HEK293T (cell line): ENCODE measurements around the gene NR5A1.

ENCODE experiments used
- CTCF ChIA-PET: fragments of 350-600 bp; formaldehyde crosslinking; extraction: SDS; loops from one replicate; lab custom pipeline; 2021; ENCODE audit warnings: antibody characterized with exemption, inconsistent platforms; lab: Yijun Ruan, JAX
- POLR2A ChIA-PET: fragments of 350-600 bp; formaldehyde crosslinking; extraction: SDS; loops from one replicate; lab custom pipeline; 2020; ENCODE audit warnings: antibody characterized with exemption, inconsistent platforms; lab: Yijun Ruan, JAX
- DNase-seq: peaks from one replicate; pipeline ENCODE4 v3.0.0; 2012; ENCODE audit warnings: mixed read lengths; ENCODE audit errors: extremely low spot score
- ARNT ChIP-seq: fragments of 450-650 bp; IDR thresholded peaks from 2 replicates; pipeline ENCODE4 v1.6.1; 2017; ENCODE audit warnings: mild to moderate bottlenecking
- BHLHE40 ChIP-seq: fragments of 450-650 bp; IDR thresholded peaks from 2 replicates; pipeline ENCODE4 v1.6.1; 2016; ENCODE audit warnings: mild to moderate bottlenecking, moderate library complexity, borderline replicate concordance
- CTBP1 ChIP-seq: fragments of 450-650 bp; IDR thresholded peaks from 2 replicates; pipeline ENCODE4 v1.6.1; 2016; ENCODE audit warnings: borderline replicate concordance
- ELF4 ChIP-seq: fragments of 450-650 bp; IDR thresholded peaks from 2 replicates; pipeline ENCODE4 v1.6.1; 2017; ENCODE audit warnings: antibody characterized with exemption
- FOXA1 ChIP-seq: fragments of 450-650 bp; IDR thresholded peaks from 2 replicates; pipeline ENCODE4 v1.6.1; 2016; ENCODE audit warnings: mild to moderate bottlenecking
- FOXK2 ChIP-seq: fragments of 450-650 bp; IDR thresholded peaks from 2 replicates; pipeline ENCODE4 v1.6.1; 2016; ENCODE audit warnings: mild to moderate bottlenecking
- FOXM1 ChIP-seq: fragments of 450-650 bp; IDR thresholded peaks from 2 replicates; pipeline ENCODE4 v1.6.1; 2017; ENCODE audit warnings: mild to moderate bottlenecking, borderline replicate concordance
- HDGF ChIP-seq: fragments of 450-650 bp; IDR thresholded peaks from 2 replicates; pipeline ENCODE4 v1.6.1; 2017; ENCODE audit warnings: antibody characterized with exemption, borderline replicate concordance
- L3MBTL2 ChIP-seq: fragments of 450-650 bp; conservative IDR thresholded peaks from 2 replicates; pipeline ENCODE4 v1.6.1; 2016; ENCODE audit warnings: mild to moderate bottlenecking
- LEF1 ChIP-seq: fragments of 450-650 bp; IDR thresholded peaks from 2 replicates; pipeline ENCODE4 v1.6.1; 2017; ENCODE audit warnings: mild to moderate bottlenecking, borderline replicate concordance
- NFRKB ChIP-seq: fragments of 450-650 bp; IDR thresholded peaks from 2 replicates; pipeline ENCODE4 v1.6.1; 2016; ENCODE audit warnings: mild to moderate bottlenecking, moderate library complexity
- PKNOX1 ChIP-seq: fragments of 450-650 bp; IDR thresholded peaks from 2 replicates; pipeline ENCODE4 v1.6.1; 2016
- SP1 ChIP-seq: fragments of 450-650 bp; IDR thresholded peaks from 2 replicates; pipeline ENCODE4 v1.6.1; 2017
- SUZ12 ChIP-seq: fragments of 450-650 bp; IDR thresholded peaks from 2 replicates; pipeline ENCODE4 v1.6.1; 2016; ENCODE audit warnings: mild to moderate bottlenecking
- TARDBP ChIP-seq: fragments of 450-650 bp; IDR thresholded peaks from 2 replicates; pipeline ENCODE4 v1.6.1; 2016
- ZNF384 ChIP-seq: fragments of 450-650 bp; IDR thresholded peaks from 2 replicates; pipeline ENCODE4 v1.6.1; 2016

The NR5A1 gene

GRCh38 chr9:124453586-124454191, 53.5 kb downstream of the NR5A1 start:
- ChIA-PET CTCF (no interaction called here), POLR2A (no interaction called here)
- TF ChIP-seq HDGF (no peak), ARNT (no peak), FOXK2 (no peak), NFRKB (no peak), TARDBP (no peak), FOXA1 (no peak), PKNOX1 (no peak), FOXM1 (no peak), SP1 (no peak), LEF1 (no peak), L3MBTL2 (no peak), CTBP1 (no peak)
- DNase-seq = no peak

GRCh38 chr9:124452841-124453585, 54.2 kb downstream of the NR5A1 start:
- TF ChIP-seq HDGF = no peak
- TF ChIP-seq PKNOX1 = no peak
- TF ChIP-seq FOXA1 = no peak
- no peak for TF ChIP-seq CTBP1
- TF ChIP-seq L3MBTL2 = no peak
- CTCF ChIA-PET = no interaction called here
- DNase-seq = no peak
- POLR2A ChIA-PET = no interaction called here

GRCh38 chr9:124452326-124452725, 54.9 kb downstream of the NR5A1 start:
- CTCF ChIA-PET = no interaction called here
- no peak for DNase-seq
- POLR2A ChIA-PET = no interaction called here
- TF ChIP-seq PKNOX1 (no peak), BHLHE40 (no peak), L3MBTL2 (no peak), FOXK2 (no peak), ZNF384 (no peak), NFRKB (no peak), TARDBP (no peak), FOXM1 (no peak), HDGF (no peak), CTBP1 (no peak), SUZ12 (no peak), LEF1 (no peak), ARNT (no peak), FOXA1 (no peak), ELF4 (no peak)

GRCh38 chr9:124450931-124451661, 56.1 kb downstream of the NR5A1 start:
- ChIA-PET POLR2A (no interaction called here), CTCF (no interaction called here)
- DNase-seq = no peak
- no peak for TF ChIP-seq ARNT
- TF ChIP-seq SP1 = no peak
- TF ChIP-seq FOXM1 = no peak
- no peak for TF ChIP-seq FOXK2
- TF ChIP-seq NFRKB = no peak
- no peak for TF ChIP-seq SUZ12
- TF ChIP-seq FOXA1 = no peak
- TF ChIP-seq L3MBTL2 = no peak
- TF ChIP-seq HDGF = no peak

GRCh38 chr9:124450241-124450924, 56.8 kb downstream of the NR5A1 start, which contains the start of gene ADGRD2:
TSS of gene ADGRD2 (plus strand) at chr9:124450451. CDS start at chr9:124451667, 1,216 bp downstream.
- DNase-seq = peak; percentile 73

More at GRCh38 chr9:124450241-124450924, 56.8 kb downstream of the NR5A1 start, which contains the start of gene ADGRD2:
- ChIA-PET POLR2A (no interaction called here), CTCF (no interaction called here)
- no peak for TF ChIP-seq NFRKB
- 0 out of 2 replicates have a peak, but pooled peaks have one; percentile 19 for TF ChIP-seq L3MBTL2
- no peak for TF ChIP-seq TARDBP
- TF ChIP-seq ZNF384 = no peak
- no peak for TF ChIP-seq PKNOX1
- TF ChIP-seq LEF1 = no peak
